Ectodermal cell (in vitro differentiated cells): ENCODE measurements around the gene LRRC4.

Source experiments
- H3K27ac ChIP-seq: 2 replicates; pipeline ENCODE4 v1.7.0; 2013; ENCODE audit warnings: mild to moderate bottlenecking, low read depth, low read length; ENCODE audit not compliant: insufficient read depth, poor library complexity, severe bottlenecking
- H3K27me3 ChIP-seq: 2 replicates; pipeline ENCODE4 v1.7.0; 2013; ENCODE audit warnings: mild to moderate bottlenecking, low read length; ENCODE audit not compliant: insufficient read depth, control insufficient read depth, poor library complexity, severe bottlenecking
- H3K36me3 ChIP-seq: one replicate; pipeline ENCODE4 v1.7.0; 2013; ENCODE audit warnings: low read length; ENCODE audit not compliant: control insufficient read depth, insufficient read depth
- H3K4me1 ChIP-seq: one replicate; pipeline ENCODE4 v1.7.0; 2013; ENCODE audit warnings: low read length; ENCODE audit not compliant: control insufficient read depth, insufficient read depth
- H3K4me3 ChIP-seq: 2 replicates; pipeline ENCODE4 v1.7.0; 2013; ENCODE audit warnings: low read depth, low read length, control low read depth; ENCODE audit not compliant: insufficient read depth
- H3K9me3 ChIP-seq: 2 replicates; pipeline ENCODE4 v1.7.0; 2013; ENCODE audit warnings: mild to moderate bottlenecking, low read length, moderate library complexity; ENCODE audit not compliant: control insufficient read depth
- WGBS, 2 experiments: methylation state at CpG; one replicate each; pipeline ENCODE4 v1.1.7; 2013; ENCODE audit warnings: missing lambda C conversion rate in 2 of 2; 5-methylcytosine and 5-hydroxymethylcytosine counted together

The LRRC4 gene

DNA sequence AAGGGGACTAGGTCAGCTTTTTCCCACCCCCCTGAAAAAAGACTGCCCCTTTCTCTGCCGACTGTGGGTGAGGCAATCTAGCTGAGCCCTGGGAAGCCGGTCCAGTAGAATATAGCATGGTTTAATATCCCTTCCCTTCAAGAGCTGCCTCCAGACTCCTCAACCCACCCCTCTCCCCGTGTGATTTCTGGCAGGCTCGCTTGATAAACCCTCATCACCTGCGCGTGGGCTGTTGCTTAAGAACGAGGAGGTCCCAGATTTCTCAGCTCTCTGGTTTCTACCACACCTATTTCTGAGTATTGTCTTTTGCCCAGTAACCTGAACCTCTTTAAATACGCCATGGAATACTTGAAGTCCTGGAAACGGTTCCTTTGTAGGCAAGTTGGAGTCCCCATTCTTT lies 2.0 kb upstream of the LRRC4 start:
- Histone ChIP-seq H3K4me1 (peaks cover 9% of the 10 kb centered on the region), H3K27ac (no peak overlapping the region), H3K36me3 (peaks cover 5% of the 10 kb centered on the region), H3K9me3 (no peaks in the 10 kb centered on the region), H3K4me3 (peak overlapping the region; percentile 82), H3K27me3 (peaks cover 19% of the 10 kb centered on the region)
- 68 to 73% methylated on average over 9 of the region's 9 CpGs for WGBS, 2 experiments

DNA sequence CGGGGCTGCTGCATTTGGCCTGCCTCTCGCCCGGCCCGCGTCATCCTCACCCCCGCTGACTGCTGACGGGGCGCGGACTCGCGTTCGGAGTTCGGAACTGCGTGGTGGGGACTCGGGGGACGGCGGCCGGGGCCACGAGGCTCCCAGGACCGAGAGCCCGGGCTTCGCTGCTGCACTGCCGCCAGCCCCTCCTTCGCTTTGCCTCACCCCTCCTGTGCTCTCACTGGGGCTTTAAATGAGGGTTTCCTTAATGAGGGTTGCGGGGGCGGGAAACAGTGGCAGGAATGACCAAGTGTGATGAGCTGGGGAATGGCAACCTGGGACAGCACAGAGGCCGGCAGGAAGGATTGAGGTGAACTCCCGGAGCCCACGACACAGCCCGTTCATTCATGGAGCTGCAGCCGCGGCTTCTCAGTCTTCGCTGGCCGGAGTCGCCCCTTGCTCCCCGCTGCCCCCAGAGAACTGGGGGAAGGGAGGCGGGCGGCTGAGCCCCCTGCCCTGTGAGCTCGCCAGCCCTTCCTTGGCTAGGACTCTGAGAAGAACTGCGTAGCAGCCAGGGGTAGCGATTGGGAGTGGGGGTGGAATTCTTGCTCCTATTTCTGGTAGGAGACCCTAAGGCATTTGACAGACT lies 1.5 kb upstream of the LRRC4 start:
- WGBS, 2 experiments, result 3 to 4% methylated on average over 41 of the region's 41 CpGs
- H3K27ac ChIP-seq, result no peak overlapping the region
- no peaks in the 10 kb centered on the region for H3K9me3 ChIP-seq
- H3K4me3 ChIP-seq, result peak overlapping the region; percentile 82
- peaks cover 10% of the 10 kb centered on the region for H3K4me1 ChIP-seq
- peaks cover 5% of the 10 kb centered on the region for H3K36me3 ChIP-seq
- peaks cover 19% of the 10 kb centered on the region for H3K27me3 ChIP-seq

DNA sequence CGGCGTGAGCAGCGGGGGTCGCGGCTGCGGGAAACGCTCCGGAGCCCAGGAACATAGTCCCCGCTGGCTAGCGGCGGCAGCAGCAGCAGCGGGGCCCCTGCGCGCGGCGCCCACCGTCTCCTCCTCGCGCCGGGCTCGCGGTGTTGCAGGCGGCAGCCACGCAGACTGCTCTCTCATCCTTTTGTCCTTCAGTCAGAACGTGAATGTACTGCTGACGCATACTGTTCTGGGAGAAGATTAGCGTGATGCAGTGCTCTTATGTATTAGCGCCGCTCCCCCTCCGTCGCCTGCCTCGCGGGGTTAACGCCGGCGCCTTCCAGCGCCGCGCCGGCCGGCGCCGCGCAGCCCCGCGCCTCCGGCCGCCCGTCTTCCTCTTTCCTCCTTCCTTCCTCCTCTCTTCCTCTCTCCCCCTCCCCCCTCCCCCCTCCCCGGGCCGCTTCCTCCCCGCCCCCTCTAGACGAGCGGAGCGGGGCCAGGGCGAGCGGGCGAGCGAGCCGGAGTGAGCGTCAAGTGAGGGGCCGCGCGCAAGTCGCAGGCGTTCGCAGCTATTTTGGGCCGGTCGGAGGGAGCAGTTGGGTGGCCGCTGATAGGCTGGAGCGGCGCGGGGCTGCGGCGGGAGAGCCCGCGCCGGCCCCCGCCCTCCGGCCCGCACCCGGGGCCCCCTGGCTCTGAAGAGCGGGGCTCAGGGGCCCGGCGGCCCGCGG lies 816 bp upstream of the LRRC4 start:
- peaks cover 19% of the 10 kb centered on the region for H3K27me3 ChIP-seq
- H3K9me3 ChIP-seq, result no peaks in the 10 kb centered on the region
- H3K27ac ChIP-seq, result no peak overlapping the region
- peaks cover 5% of the 10 kb centered on the region for H3K36me3 ChIP-seq
- peak overlapping the region; percentile 82 for H3K4me3 ChIP-seq
- H3K4me1 ChIP-seq, result peaks cover 17% of the 10 kb centered on the region
- WGBS, 2 experiments, result 0% methylated on average over 84 to 85 of the region's 87 CpGs

DNA sequence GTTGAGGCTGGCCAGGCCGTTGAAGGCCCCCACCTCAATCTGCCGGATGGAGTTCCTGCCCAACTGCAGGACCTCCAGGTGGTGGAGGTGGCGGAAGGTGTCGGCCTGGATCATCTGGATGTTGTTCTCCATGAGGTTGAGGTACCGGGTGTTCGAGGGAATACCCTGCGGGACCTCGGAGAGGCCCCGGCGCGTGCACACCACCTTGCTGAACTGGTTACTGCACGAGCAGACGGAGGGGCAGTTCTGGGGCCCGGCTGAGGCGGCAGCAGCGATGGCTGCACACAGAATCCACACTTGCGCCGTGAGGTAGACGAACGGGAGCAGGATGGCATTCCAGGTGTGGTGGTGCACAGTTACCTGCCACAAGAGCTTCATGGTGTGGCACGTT lies 979 bp downstream of the LRRC4 start:
- Histone ChIP-seq H3K36me3 (peaks cover 5% of the 10 kb centered on the region), H3K27me3 (peaks cover 19% of the 10 kb centered on the region), H3K27ac (no peak overlapping the region), H3K4me1 (peaks cover 35% of the 10 kb centered on the region), H3K9me3 (no peaks in the 10 kb centered on the region), H3K4me3 (peak overlapping the region; percentile 82)
- 49 to 58% methylated on average over 21 of the region's 21 CpGs for WGBS, 2 experiments

DNA sequence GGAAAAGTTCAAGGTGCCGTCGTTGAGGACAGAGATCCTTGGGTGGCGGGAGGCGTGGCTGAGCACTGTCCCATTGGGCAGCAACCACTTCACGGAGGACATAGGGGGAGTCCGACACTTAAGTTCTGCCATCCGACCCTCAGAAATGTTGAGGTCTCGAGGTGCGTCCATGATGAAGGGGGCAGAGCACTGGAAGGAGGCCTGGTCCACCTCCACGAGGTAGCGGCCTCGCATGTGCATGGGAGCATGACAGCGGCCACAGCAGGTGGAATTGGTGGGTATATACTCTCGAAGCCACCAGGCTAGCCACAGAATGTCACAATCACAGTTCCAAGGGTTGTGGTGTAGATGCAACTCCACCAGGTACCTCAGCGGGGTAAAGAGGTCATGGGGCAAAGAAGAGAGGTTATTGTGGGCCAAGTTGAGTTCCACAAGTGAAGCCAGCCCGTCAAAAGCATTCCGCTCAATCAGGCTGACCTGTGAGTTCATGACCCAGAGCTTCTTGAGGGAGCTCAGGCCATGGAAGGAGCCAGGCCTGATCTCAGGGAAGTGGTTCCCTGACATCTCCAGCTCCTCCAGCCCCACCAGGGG lies 1.7 kb downstream of the LRRC4 start:
- Histone ChIP-seq H3K9me3 (no peaks in the 10 kb centered on the region), H3K27me3 (peaks cover 19% of the 10 kb centered on the region), H3K4me3 (peak overlapping the region; percentile 82), H3K36me3 (peaks cover 5% of the 10 kb centered on the region), H3K4me1 (peaks cover 36% of the 10 kb centered on the region), H3K27ac (no peak overlapping the region)
- WGBS, 2 experiments, result 96 to 97% methylated on average over 17 of the region's 17 CpGs

DNA sequence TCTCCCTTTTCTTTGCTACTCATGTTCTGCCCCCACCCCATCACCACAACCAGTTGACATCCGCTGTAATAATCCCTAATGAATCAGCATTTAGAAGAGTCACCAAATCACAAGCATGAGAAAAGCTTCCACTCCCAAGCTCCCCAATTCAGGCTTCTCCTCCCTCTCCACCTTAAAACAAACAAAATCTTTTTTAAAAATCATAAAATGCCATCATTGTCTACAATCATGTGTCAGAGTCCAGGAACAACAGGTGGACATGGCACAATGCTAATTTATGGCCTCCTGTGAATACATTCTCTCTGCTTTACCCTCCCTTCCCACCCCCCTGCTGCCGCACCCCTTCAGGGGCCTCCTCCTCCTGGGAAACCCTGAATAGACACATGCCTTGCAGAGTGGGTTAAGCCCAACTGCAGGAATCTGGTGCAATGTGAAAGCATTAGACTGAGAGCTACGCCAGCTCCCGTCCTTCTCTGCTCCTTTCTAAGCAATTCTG lies 3.7 kb downstream of the LRRC4 start:
- peak overlapping the region; percentile 1 for H3K27ac ChIP-seq
- H3K4me1 ChIP-seq, result peaks cover 48% of the 10 kb centered on the region
- H3K9me3 ChIP-seq, result no peaks in the 10 kb centered on the region
- peak overlapping the region; percentile 18 for H3K4me3 ChIP-seq
- H3K36me3 ChIP-seq, result peaks cover 5% of the 10 kb centered on the region
- H3K27me3 ChIP-seq, result peaks cover under 1% of the 10 kb centered on the region
- WGBS, 2 experiments, result 13 to 14% methylated on average over 4 of the region's 4 CpGs

DNA sequence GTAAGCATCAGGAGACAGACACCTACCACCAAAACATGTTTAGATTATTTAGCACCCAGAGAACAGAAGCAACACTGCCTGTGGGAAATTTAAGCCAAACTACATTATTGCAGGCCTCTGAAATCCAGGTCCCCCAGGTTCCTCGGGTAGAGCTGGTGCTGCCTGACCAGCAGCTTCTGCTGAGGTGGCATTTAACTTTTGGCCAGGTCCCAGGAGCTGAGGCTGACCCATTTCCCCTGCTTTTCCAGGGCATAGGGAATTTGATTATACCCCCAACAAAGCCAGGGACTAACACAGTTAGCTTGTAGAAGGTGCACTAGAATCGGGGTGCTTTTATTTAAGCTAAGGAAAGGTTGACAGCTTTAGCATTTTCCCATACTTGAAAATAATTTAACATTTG lies 4.7 kb downstream of the LRRC4 start:
- no peaks in the 10 kb centered on the region for H3K27me3 ChIP-seq
- peaks cover 5% of the 10 kb centered on the region for H3K36me3 ChIP-seq
- peak overlapping the region; percentile 18 for H3K4me3 ChIP-seq
- H3K4me1 ChIP-seq, result peaks cover 50% of the 10 kb centered on the region
- no peak overlapping the region for H3K27ac ChIP-seq
- 84 to 86% methylated on average over 2 of the region's 2 CpGs for WGBS, 2 experiments
- no peaks in the 10 kb centered on the region for H3K9me3 ChIP-seq

DNA sequence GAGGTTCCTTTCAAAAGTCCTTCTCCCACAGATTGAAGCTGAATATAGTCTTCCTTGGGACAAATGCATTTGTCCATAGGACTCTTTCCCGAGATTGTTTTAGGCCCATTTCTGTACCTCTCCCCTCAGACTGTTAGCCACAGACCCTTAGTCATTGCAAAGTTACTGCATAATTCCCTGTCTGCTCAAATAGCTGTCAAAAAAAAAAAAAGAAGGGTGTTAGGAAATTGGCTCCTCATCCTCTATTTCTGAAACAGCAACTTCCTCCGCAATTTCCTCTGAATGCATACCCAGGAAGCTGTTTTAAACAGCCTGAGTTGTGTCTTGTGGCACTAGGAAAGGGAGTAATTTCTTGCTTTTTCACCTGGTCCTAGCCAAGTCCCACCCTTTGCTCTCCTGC lies 5.4 kb downstream of the LRRC4 start:
- Histone ChIP-seq H3K27me3 (no peaks in the 10 kb centered on the region), H3K4me1 (peaks cover 58% of the 10 kb centered on the region), H3K27ac (no peak overlapping the region), H3K36me3 (peaks cover 5% of the 10 kb centered on the region), H3K9me3 (no peaks in the 10 kb centered on the region), H3K4me3 (no peak overlapping the region)
- 97% methylated on average over 2 of the region's 2 CpGs for WGBS, 2 experiments

DNA sequence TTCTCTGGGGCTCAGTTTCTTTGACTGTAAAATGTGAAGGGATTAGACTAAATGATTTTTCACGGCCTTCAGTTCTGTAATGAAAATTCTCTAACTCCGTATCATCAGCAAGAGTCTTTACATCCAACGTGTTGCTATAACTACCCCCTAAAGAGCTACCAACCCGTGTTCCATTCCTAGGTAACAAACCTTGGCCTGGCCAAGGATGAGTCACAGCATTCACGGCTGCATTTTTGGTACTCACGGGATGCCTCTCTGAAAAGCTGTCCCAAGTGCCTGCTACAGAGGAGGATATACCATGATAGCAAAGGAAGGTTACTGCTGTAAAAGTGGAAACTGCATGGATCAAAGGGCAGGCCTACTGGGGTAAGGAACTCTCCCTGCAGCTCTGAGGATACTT lies 5.9 kb downstream of the LRRC4 start:
- peaks cover 62% of the 10 kb centered on the region for H3K4me1 ChIP-seq
- H3K4me3 ChIP-seq, result no peak overlapping the region
- no peaks in the 10 kb centered on the region for H3K27me3 ChIP-seq
- H3K36me3 ChIP-seq, result peaks cover 5% of the 10 kb centered on the region
- H3K9me3 ChIP-seq, result no peaks in the 10 kb centered on the region
- 82 to 85% methylated on average over 6 of the region's 6 CpGs for WGBS, 2 experiments
- no peak overlapping the region for H3K27ac ChIP-seq

DNA sequence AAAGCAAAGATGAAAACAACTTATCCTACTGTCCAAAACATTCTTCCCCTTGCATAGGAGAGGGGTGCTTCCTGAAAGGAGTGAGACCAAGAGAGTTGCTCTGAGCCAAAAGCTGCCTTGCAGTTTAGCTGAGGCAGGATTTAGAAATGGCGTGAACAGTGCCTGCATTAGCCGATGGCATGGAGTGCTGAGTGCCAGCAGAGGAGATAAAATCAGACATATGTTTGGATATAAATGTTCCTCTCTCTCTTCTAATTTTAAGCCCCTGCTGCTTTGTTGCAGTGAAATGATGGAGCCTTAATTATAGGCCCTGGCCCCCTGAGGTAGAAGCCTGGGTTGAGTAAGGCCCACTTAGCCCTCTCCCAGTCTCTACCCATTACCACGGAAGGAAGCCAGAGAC lies 7.1 kb downstream of the LRRC4 start:
- WGBS, 2 experiments, result 91 to 96% methylated on average over 3 of the region's 3 CpGs
- Histone ChIP-seq H3K27me3 (no peaks in the 10 kb centered on the region), H3K9me3 (no peaks in the 10 kb centered on the region), H3K4me1 (peaks cover 68% of the 10 kb centered on the region), H3K4me3 (no peak overlapping the region), H3K27ac (no peak overlapping the region), H3K36me3 (no peaks in the 10 kb centered on the region)
